ENCODE measurements around the gene GARRE1. TPM values are rescaled to one million over a fixed set of nuclear protein-coding genes. Genes with fewer than 3 reads are reported as not detected.
A peak's percentile ranks its signal among the peaks of the same experiment; 100 is the strongest.

The GARRE1 gene
- total RNA-seq, 1 experiment from 2014 or later = 16.9 TPM

DNA sequence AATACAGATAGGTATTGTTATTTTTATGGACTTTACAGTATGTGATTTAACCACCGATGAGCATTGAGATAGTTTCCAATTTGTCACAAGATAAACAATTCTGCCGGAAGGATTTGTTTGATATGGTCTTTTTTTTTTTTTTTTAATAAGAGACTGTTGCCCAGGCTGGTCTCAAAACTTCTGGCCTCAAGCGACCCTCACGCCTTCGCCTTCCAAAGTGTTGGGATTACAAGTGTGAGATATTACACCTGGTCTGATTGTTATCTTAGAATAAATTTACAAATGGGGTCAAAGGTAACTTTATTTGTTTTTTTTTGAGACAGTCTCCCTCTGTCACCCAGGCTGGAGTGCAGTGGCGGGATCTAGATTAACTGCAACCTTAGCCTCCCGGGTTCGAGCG, 1.2 kb downstream of the GARRE1 start (continued):
- TF ChIP-seq, protein P1, sequence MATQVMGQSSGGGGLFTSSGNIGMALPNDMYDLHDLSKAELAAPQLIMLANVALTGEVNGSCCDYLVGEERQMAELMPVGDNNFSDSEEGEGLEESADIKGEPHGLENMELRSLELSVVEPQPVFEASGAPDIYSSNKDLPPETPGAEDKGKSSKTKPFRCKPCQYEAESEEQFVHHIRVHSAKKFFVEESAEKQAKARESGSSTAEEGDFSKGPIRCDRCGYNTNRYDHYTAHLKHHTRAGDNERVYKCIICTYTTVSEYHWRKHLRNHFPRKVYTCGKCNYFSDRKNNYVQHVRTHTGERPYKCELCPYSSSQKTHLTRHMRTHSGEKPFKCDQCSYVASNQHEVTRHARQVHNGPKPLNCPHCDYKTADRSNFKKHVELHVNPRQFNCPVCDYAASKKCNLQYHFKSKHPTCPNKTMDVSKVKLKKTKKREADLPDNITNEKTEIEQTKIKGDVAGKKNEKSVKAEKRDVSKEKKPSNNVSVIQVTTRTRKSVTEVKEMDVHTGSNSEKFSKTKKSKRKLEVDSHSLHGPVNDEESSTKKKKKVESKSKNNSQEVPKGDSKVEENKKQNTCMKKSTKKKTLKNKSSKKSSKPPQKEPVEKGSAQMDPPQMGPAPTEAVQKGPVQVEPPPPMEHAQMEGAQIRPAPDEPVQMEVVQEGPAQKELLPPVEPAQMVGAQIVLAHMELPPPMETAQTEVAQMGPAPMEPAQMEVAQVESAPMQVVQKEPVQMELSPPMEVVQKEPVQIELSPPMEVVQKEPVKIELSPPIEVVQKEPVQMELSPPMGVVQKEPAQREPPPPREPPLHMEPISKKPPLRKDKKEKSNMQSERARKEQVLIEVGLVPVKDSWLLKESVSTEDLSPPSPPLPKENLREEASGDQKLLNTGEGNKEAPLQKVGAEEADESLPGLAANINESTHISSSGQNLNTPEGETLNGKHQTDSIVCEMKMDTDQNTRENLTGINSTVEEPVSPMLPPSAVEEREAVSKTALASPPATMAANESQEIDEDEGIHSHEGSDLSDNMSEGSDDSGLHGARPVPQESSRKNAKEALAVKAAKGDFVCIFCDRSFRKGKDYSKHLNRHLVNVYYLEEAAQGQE (IDR thresholded peaks at IDR 0.05; ENCODE audit: low read depth) = no peak
- TF ChIP-seq ZNF274 (IDR thresholded peaks at IDR 0.05; ENCODE audit: low read depth, low read length) = no peak
- TF ChIP-seq JUND (IDR thresholded peaks at IDR 0.05) = no peak
- TF ChIP-seq FOSL1 (IDR thresholded peaks at IDR 0.05; ENCODE audit: low read depth) = no peak

DNA sequence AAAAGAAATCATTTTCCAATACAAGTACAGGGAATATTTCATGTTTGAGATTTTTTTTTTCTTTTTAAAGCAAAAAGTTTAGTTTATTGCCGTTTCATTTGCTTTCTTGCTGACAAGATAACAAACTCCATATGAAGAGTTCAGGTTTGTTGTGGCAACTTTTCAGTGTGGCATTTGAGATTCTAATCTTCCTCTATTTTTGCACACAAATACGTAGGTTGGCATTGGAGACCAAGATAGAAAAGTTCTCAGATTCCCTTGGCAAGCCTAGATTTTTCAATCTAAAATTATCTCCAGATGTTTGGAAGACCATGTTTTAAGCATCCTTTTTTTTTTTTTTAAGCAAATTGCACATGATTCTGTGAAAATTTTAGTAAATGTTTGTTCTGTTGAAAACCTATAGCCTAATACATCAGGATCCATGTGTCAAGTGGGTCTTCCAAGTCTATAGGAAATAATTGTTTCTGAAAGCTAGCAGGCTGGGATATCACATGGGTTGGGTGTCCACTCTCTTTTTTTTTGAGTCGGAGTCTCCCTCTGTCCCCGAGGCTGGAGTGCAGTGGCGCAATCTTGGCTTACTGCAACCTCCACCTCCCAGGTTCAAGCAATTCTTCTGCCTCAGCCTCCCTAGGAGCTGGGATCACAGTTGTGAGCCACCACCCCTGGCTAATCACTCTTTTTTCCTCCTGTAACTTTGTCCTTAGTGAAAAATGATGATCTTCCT, 2.6 kb downstream of the GARRE1 start:
- DNase-seq (ENCODE audit: low read depth, low spot score) (no peak), ATAC-seq (no peak)
- TSS peak; percentile 34 for BruUV-seq (replicated peaks)
- Histone ChIP-seq H2AFZ (ENCODE audit: low read depth, low read length, poor library complexity, severe bottlenecking) (no peak overlapping the region), H3K4me3 (replicated peaks in 1 of 2; ENCODE audit: low read depth in 1 of 2, low read length in 2 of 2) (no peak overlapping the region), H3K79me2 (ENCODE audit: insufficient read depth, low read length) (peaks cover 42% of the 10 kb centered on the region), H3K27me3 (ENCODE audit: insufficient read depth, low read length) (no peaks in the 10 kb centered on the region), H3K9me2 (ENCODE audit: insufficient read depth) (no peaks in the 10 kb centered on the region), H3K4me2 (ENCODE audit: low read length) (no peak overlapping the region), H3K27ac (ENCODE audit: low read depth, low read length) (no peak overlapping the region), H3K9me3 (ENCODE audit: control insufficient read depth in 1 of 2, insufficient read depth in 1 of 2, low read depth in 1 of 2, low read length in 2 of 2) (no peaks in the 10 kb centered on the region), H4K20me1 (ENCODE audit: insufficient read depth) (no peaks in the 10 kb centered on the region), H3K4me1 (ENCODE audit: control insufficient read depth in 1 of 2, insufficient read depth in 2 of 2, low read length in 2 of 2) (peaks cover 29 to 49% of the 10 kb centered on the region in 2 experiments), H3K36me3 (ENCODE audit: control insufficient read depth in 1 of 2, insufficient read depth in 2 of 2, low read length in 2 of 2) (no peaks in the 10 kb centered on the region), H3K9ac (ENCODE audit: low read length) (no peak overlapping the region)
- POLR2A ChIA-PET = no interaction called here
- intact Hi-C loops (cut with micrococcal nuclease) = no loop called here
- no peak for TF ChIP-seq SP1 (IDR thresholded peaks at IDR 0.05; ENCODE audit: low read depth)
- RAD21 ChIA-PET (ENCODE audit: low non-redundant PET in 1 of 2, low total read pairs in 2 of 2, uncharacterized antibody in 2 of 2, unreplicated experiment in 2 of 2) = interaction anchor here in 1 of 2 experiments (0.6 kb wide), 1 partner anchor 102 kb away, joined by 4 read pairs; no protein-coding TSS in a partner anchor
- CTCF ChIA-PET = no interaction called here
